AG10803 (cell line): ENCODE data around the gene MATN1.
A peak's percentile ranks its signal among the peaks of the same experiment; 100 is the strongest.

ENCODE experiments used
- DNase-seq: peaks from one replicate; pipeline ENCODE4 v3.0.0; 2010; ENCODE audit warnings: low read depth
- H3K4me3 ChIP-seq: 2 replicates; pipeline ENCODE4 v1.5.1; 2011; ENCODE audit warnings: mild to moderate bottlenecking, low read length, control low read depth
- CTCF ChIP-seq: conservative IDR thresholded peaks from 2 replicates; pipeline ENCODE4 v1.5.1; 2011; ENCODE audit warnings: mild to moderate bottlenecking, low read length, control low read depth, inconsistent platforms

MATN1 gene

DNA sequence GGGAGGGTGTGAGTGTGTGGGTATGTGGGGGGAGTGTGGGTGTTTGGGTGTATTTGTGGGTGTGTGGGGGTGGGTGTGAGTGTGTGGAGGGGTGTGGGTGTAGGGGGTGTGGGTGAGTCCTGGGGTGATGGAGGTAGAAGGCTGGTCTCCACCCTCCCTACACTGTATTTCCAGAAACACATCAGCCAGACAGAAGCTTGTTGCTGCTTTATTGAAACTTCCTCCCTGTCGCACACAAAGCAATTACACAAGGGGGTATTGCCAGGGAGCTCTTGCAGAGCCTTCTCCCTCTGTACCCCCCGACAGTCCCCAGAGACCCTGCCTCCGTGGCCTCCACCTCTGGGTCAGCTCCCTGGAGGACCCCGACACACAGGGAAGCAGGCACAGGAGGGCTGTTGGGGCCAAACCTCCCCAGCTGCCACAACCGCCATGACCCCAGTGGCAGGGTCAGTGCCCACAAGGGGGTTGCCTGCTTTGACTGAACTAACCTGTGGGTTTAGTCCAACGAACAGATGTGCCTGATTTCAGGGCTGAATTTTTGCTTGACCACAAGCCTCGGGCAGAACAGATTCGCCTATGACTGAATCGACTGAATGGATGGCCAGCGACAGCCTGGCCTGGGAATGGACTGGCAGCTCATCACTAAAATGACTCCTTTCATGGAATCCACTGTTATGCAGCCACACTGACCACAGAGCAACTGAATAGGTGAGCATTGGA lies 9.1 kb upstream of the MATN1 start:
- TF ChIP-seq CTCF = no peak

DNA sequence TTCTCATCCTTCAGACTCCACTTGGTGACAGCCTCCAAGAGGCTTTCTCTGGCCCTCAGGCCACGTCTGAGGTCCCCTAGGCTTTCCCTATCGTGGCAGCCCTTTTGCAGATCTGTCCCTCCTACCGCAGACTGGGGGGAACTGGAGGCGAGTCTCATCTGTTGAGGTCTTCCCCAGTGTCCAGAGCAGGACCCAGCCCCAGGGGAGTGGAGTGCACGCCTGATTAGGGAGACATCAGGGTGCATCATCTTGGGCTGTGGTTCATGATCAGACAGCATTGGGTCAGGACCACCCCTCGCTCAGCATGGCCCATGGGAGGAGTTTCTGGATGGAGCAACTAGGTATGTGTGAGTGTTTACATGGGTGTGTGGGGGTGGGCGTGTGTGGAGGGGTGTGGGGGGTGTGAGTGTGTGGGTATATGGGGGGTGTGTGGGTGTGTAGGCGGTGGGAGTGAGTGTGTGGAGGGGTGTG lies 8.5 kb upstream of the MATN1 start:
- no peak for TF ChIP-seq CTCF
- H3K4me3 ChIP-seq = no peak overlapping the region
- no peak for DNase-seq

More for the DNA sequence above, 9.1 kb upstream of the MATN1 start:
- no peak overlapping the region for H3K4me3 ChIP-seq
- peak; percentile 60 for DNase-seq

- no peak for TF ChIP-seq CTCF
- no peak overlapping the region for H3K4me3 ChIP-seq
- DNase-seq = no peak
Measured at GRCh38 chr1:30731109-30731805, 7.9 kb upstream of the MATN1 start.

GRCh38 chr1:30730346-30731108 lies 7.1 kb upstream of the MATN1 start:
- H3K4me3 ChIP-seq = no peak overlapping the region
- TF ChIP-seq CTCF = no peak
- DNase-seq = no peak

DNA sequence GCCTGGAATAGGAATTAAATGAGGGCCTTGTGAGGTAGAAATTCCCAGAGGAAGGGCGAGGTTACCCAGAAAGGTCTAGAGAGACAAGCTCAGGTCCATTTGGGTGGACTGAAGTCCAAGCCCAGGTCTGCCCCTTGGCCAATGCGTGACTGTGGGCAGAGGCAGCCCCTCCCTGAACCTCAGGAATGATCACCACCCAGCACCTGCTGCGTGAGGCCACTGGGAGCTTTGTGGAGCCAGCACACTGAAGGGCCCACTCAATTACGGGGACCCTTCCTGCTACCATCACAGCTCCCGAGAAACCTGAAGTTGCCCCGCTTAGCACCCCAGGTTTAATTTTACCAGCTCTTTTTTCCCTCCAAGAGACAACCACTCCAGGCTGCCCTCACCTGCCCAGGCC lies 6.5 kb upstream of the MATN1 start:
- TF ChIP-seq CTCF = no peak
- no peak overlapping the region for H3K4me3 ChIP-seq
- no peak for DNase-seq

DNA sequence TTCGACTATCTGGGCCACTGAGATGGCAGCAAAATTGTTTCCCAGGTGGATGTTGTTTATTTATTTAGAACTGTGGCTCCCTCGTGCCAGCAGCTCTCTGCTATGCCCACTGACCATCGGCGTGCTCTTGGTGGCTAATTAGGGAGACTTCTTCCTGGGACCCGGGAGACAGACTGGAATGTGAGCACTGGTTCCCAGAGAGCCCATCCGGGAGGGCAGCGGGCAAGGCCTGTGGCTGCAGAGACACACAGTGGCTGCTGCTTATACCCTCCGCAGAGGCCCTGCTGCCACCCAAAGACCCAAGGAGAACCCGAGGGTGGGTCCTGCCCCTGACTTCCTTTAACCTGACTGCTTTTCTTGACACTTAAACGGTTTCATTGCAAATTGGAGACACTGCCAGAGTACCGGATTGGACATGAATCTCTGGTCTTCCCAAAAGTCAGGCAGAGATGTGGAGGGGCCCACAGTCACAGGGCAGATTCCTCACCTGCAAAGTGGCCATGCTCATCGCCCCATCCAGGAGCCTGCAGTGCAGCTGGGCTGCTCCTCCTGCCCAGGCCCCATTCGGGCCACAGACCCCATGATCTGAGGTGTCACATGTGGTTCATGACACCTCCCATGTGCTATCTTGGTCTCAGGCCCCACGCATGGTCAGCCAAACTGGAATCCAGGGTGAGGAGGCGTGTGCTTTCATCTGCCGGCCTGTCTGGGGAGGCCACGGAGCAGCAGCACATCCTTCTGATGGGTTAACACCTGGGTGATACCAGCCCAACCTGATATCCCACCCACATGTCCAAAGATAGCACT lies 5.7 kb upstream of the MATN1 start:
- H3K4me3 ChIP-seq = no peak overlapping the region
- DNase-seq = no peak
- TF ChIP-seq CTCF = no peak
